ENCODE measurements around the gene BARX2. TPM values are rescaled to one million over a fixed set of nuclear protein-coding genes. Genes with fewer than 3 reads are reported as not detected.
"Not testable (repeated sequence)": the region's sequence is repeated elsewhere in the genome, so short reads cannot be mapped to it uniquely, and the experiment has no call there.

The BARX2 gene, protein sequence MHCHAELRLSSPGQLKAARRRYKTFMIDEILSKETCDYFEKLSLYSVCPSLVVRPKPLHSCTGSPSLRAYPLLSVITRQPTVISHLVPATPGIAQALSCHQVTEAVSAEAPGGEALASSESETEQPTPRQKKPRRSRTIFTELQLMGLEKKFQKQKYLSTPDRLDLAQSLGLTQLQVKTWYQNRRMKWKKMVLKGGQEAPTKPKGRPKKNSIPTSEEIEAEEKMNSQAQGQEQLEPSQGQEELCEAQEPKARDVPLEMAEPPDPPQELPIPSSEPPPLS
- not detected for total RNA-seq
- long read RNA-seq: 0 reads

DNA sequence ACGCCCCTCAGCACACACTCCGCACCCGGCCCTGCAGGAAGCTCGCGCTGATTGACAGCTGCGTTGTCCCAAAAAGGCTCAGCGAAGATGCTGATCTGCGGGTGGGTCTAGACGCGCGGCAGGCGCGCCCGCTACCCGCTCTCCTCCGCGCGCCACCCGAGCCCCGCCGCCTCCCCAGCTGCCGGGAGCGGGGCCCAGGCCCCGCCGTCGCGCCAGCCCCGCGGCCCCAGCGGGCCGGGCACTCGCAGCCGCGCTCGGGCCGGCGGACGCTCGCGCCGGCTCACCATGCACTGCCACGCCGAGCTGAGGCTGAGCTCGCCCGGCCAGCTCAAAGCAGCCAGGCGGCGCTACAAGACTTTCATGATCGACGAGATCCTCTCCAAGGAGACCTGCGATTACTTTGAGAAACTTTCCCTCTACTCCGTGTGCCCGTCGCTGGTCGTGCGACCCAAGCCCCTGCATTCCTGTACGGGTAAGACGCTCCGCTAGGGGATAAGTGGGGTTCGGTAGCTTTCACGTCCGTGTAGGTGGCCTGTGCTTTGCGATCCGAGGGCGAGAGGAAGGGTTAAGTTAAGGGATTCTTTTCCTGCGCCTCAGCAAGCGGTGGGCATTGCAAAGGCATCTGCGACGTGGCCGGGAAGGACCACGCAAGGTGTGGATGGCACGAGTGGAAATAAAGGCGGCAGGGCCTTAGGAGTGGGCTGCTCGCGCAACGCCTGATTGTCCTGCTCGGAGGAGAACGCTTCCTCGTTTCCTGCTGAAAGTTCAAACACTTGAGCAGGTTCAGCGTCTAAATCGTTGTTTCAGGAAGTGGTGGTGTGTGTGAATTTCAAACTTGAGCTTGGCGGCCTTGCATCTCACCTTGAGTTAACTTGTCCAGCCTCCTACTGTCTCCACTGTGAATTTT is at the start of gene BARX2:
TSS of gene BARX2 (plus strand) at position 98 of the 907 bp plus-strand sequence. CDS start at position 286, 188 bp downstream.
- ATAC-seq: peak; percentile 18
- peak; percentile 37 for DNase-seq
- intact Hi-C loops (cut with micrococcal nuclease): no loop called here

DNA sequence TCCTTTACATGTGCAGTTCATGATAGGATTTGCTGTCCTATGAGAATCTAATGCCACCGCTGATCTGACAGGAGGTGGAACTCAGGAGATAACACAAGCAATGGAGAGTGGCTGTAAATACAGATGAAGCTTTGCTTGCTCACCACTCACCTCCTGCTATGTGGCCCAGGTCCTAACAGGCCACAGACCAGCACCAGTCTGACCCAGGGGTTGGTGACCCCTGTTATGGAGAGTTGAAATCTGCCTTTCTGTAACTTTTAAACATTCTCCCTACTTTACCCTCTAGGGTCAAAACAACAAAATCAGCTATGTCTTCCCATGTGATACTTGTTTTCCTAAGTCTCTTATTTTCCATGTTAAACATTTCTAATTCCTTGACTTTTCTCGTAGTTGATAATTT is 48.7 kb upstream of the BARX2 start:
- intact Hi-C loops (cut with micrococcal nuclease): no loop called here
- ATAC-seq: no peak
- DNase-seq: no peak

- DNase-seq; ATAC-seq; intact Hi-C loops (cut with micrococcal nuclease): not testable (repeated sequence)
Observed at GRCh38 chr11:129327708-129328107, 47.9 kb upstream of the BARX2 start.

DNA sequence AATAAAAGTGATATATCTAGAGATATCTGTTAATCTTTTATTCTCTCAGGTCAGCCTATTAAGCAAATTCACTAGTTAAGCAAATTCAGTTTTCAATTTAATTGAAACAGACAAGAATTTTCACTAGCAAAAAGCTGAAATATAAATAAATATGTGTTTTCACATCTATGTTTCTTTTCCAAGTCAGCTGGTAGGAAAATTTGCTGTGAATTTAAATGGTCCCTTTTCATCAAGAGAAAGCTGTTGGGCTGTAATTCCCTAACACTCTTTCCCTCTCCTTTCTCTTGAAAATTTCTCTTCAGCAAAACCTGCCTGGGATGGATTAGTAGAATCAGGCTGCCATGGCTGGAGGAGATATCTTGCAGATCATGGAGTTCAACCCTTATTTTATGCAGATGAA is 46.9 kb upstream of the BARX2 start:
- ATAC-seq: no peak
- DNase-seq: no peak
- intact Hi-C loops (cut with micrococcal nuclease): no loop called here

DNA sequence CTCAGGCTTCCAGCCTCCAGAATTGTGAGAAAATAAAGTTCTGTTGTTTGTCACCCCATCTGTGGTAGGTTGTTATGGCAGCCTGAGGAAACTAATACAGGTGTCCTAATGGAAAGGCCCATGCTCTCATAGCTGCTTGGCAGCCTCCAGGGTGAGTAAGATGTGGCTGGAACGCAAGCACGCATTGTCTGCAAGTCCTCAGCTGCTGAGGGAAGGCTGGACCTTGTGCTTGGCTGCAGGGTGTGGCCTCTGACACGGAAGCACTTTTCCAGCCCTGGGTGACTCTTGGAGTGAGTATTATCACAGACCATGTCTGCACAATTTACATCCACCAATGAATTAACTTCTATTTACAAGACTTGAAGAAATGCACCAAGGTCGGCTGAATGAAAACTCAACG is 44.4 kb upstream of the BARX2 start:
- DNase-seq (no peak), ATAC-seq (no peak)
- intact Hi-C loops (cut with micrococcal nuclease): loop anchor here (2.0 kb wide), 1 partner anchor 214 kb away; no protein-coding TSS in a partner anchor

DNA sequence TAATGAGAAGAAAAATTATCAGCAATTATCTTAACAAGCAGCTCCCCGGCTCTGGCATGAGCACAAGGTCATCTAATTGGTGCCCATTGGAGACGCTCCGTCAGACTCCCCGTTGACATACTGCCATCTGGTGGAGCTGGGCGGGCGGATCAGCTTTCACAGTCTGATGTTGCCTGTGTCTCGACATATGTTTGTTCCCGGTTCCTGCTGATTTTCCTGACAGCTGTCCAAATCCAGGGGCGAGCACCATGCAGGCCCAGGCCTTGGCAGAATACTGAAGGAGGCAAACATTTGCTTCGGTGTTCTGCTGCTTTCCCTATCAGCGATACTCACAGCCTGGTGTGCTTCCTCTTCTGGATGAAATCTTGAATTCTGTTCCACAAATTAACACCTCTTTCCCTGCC is 43.8 kb upstream of the BARX2 start:
- intact Hi-C loops (cut with micrococcal nuclease): loop anchor here (2.0 kb wide), 1 partner anchor 215 kb away; no protein-coding TSS in a partner anchor
- peak; percentile 95 for ATAC-seq

GRCh38 chr11:129333873-129334272 is 41.8 kb upstream of the BARX2 start:
- ATAC-seq (no peak), DNase-seq (no peak)
- intact Hi-C loops (cut with micrococcal nuclease): no loop called here

More for the DNA sequence above, 43.8 kb upstream of the BARX2 start:
- peak; percentile 87 for DNase-seq

DNA sequence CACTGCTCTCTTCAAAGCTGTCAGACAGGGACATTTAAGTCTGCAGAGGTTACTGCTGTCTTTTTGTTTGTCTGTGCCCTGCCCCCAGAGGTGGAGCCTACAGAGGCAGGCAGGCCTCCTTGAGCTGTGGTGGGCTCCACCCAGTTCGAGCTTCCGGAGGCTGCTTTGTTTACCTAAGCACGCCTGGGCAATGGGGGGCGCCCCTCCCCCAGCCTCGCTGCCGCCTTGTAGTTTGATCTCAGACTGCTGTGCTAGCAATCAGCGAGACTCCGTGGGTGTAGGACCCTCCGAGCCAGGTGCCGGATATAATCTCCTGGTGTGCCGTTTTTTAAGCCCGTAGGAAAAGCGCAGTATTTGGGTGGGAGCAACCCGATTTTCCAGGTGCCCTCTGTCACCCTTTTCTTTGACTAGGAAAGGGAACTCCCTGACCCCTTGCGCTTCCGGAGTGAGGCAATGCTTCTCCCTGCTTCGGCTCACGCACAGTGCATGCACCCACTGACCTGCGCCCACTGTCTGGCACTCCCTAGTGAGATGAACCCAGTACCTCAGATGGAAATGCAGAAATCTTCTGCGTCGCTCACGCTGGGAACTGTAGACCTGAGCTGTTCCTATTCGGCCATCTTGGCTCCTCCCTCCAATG is 31.2 kb upstream of the BARX2 start:
- DNase-seq; ATAC-seq; intact Hi-C loops (cut with micrococcal nuclease): not testable (repeated sequence)

DNA sequence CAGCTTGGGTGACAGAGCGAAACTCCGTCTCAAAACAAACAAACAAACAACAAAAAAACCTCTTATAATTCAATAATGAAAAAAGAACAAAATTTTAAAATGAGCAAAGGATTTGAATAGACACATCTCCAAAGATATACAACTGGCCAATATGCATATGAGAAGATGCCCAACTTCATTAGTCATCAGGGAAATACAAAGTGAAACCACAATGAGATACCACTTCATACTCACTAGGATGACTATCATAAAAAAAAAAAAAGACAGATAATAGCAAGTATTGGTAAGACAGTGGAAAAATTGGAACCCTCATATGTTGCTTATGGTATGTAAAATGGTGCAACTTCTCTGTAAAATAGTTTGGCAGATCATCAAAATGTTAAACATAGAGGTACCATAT is 28.7 kb upstream of the BARX2 start:
- DNase-seq (no peak), ATAC-seq (no peak)
- intact Hi-C loops (cut with micrococcal nuclease): no loop called here

GRCh38 chr11:129348813-129349212 is 26.8 kb upstream of the BARX2 start:
- no peak for ATAC-seq
- intact Hi-C loops (cut with micrococcal nuclease): no loop called here
- DNase-seq: no peak

DNA sequence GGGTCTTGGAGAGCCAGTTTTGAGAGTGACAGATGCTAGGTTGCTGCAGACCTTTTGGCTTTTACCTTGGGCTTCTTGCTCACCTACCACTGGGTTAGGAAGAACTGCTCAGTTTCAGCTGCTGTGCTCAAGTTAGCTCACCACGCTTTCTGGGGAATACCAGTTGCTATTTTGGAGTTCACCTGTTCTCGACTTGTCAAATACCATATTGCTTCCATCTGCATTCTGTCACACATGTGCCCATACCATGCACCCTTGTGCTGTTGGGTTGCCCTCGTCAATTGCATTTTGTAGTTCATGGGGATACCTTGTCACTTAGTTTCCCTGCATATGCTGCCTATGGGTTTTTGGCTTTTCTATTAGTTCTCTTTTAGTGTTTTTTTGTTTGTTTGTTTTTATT is 23.0 kb upstream of the BARX2 start:
- intact Hi-C loops (cut with micrococcal nuclease): no loop called here
- ATAC-seq (no peak), DNase-seq (no peak)

DNA sequence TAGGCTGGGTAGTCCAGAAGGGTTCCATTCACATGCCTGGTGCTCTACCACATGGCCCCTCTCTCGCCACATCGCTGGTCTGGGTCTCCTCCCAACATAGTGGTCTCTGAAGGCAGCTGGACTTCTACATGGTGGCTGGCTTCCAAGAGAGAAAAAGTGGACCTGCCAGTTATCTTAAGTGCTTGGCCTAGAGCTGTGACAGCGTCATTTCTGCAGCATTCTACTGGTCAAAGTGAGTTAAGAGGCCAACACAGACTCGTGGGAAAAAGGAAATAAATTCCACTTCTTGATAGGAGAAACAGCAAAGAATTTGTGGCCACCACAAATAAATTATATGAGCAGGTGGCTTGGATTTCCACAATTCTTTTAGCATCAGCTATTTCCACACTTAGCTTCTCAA is 21.0 kb upstream of the BARX2 start:
- no peak for DNase-seq
- intact Hi-C loops (cut with micrococcal nuclease): no loop called here
- ATAC-seq: no peak

- no peak for ATAC-seq
- intact Hi-C loops (cut with micrococcal nuclease): no loop called here
- no peak for DNase-seq
Observed at GRCh38 chr11:129359748-129360147, 15.9 kb upstream of the BARX2 start.

DNA sequence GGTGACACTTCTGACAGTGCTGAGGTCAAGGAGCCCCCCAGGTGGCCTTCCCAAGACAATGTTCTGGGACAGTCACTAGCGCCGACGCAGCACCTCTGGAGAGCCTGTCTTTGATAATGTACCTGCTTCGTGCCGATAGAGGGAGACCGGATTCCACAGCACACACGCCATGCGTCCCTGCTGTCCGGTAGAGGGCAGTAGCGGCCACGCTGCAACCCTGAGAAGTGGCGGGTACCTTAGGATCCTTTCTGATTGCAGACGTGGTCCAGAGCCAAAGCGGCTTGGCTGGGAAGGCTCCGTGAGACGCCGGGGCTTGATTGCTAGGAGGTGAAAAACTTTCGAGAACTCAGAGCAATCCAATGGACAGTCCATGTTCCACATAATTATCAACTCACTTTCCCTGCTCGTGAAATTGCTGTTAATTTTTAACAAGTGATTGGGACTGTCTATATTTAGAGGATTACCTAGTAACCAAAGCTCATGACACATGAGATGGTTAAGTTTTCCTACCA is 11.4 kb upstream of the BARX2 start:
- peak; percentile 77 for DNase-seq
- peak; percentile 95 for ATAC-seq
- intact Hi-C loops (cut with micrococcal nuclease): no loop called here

DNA sequence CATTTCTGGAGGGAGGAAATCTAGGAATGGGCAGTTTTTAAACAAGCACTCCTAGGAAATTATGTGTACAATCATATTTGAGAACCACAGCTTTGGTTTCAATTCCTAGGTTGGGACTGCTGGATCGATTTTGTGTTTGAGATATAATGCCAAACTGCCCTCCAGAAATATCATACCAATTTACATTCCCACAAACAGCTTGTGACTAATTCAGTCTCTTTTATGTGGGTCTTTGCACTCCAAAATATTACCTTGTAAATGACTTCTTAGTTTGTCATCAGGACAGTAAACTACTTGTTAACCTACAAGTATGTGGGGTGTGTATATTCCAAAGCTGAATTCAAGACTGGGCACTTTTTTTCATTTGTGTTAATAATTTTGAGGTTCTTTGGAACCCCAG is 9.8 kb upstream of the BARX2 start:
- DNase-seq (no peak), ATAC-seq (no peak)
- intact Hi-C loops (cut with micrococcal nuclease): no loop called here

DNA sequence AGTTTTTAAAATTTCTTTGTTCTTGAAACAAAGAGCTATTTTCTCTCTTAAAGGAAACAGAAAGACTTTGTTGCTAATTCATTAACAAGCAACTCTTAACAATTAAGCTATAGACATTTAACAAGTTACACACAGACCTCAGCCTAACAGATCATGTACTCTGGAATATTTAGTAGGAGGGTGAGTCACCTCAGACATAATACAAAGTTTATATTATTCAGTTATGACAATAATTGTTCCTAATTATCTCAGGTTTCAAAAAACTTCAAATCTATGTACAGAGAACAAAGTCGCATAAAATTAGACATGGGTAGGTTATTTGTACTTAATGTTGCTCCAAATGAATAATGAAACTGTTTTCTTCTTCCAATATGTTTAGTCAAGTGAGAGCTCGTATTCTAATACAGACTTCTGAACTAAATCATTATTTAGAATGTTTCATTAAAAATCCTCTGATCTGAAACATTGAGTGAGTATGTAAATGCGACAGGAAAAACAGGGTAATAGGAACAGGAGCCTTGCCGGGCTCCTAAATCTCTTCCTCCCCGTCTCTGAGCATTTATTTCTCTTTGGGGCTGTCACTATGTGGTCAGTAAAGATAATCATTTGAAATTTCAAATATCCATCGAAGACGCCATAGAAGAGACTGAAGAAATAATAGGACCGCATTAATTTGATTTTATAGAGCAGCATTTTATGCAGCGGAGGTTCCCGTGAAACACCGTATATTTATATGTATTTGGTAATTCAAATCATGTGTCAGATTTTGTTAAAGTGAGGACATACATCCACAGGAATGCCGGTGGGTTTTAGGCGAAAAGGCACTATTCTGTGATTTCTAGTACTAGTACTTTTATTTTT is 8.7 kb upstream of the BARX2 start:
- intact Hi-C loops (cut with micrococcal nuclease): no loop called here
- DNase-seq (no peak), ATAC-seq (no peak)

- no peak for ATAC-seq
- DNase-seq: no peak
- intact Hi-C loops (cut with micrococcal nuclease): no loop called here
Observed at GRCh38 chr11:129368889-129369672, 6.6 kb upstream of the BARX2 start.

DNA sequence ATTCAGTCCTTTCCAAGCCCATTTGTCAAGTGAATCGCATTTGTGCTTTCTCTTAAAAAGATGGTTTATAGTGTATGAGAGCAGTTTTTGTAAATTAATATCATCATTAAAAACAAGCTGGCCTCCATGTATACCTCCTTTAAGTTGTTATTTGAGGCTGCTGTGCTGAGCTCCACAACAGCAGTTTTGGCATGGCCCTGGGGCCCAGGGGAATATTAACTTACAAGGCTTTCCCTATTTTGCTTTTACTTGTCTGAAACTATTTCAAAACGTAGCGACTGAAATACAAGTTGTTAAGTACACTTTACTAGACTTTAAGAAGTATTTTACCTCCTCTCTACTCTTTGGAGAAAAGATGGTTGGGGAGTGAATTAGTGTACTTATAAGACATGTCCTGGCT is 4.9 kb upstream of the BARX2 start:
- ATAC-seq (no peak), DNase-seq (no peak)
- intact Hi-C loops (cut with micrococcal nuclease): no loop called here
